Measurements from ENCODE around the gene TNNI3K.

Gene TNNI3K

DNA sequence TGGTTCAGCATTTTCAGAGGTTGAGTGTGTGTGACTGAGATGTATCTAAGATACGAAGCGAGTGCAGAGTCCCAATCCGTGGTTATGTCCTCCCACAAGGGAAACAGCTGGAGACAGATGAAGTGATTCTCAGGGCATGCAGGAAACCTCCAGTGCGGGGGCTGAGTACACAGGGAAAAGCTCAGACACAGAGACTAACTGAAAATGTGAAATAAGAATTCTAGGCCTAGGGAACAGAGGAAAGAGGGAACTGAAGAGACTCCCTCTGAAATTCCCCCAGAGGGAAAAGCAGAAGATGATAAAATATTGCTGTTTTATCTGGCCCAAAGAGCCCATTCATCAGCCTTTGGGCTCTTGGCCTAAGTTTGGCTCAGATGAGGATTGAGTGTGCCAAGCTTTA, 160.4 kb downstream of the TNNI3K start:
- no peak for FAIRE-seq

DNA sequence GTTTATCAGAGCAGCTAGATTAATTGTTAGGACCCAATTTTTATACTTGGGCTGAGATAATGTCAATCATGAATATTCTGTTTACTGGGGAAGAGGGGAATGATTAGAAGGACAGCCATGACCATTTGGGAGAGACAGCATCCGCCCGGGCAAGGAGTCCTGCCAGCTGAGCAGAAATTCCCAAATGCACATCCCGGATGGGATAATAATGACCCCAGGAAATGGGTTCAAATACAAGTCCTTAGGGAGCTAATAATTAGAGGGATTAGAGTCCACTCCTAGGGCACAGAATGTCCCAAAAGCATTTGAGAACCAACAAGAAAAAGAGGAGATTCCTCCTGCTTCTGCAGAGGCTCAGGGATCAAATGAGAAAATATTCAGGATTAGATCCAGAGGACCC, 161.3 kb downstream of the TNNI3K start:
- no peak for FAIRE-seq

DNA sequence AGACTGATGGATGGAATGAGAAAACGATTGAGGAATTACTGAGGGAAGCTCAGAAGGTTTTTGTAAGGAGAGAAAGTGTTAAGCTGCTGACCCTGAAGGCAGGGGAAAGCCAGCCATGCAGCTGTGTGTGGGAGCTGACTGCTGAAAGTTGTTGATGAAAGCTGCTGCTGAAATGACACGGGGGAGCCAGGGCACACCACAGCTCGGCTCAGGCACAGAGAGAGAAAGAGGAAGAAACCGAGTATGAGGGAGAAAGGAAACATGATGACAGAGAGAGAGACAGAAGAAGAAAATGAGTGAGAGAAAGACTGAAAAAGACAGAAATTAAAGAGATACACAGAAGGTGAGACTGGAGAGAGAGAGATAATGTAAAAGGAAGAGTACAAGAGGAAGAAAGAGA, 161.7 kb downstream of the TNNI3K start:
- no peak for FAIRE-seq

DNA sequence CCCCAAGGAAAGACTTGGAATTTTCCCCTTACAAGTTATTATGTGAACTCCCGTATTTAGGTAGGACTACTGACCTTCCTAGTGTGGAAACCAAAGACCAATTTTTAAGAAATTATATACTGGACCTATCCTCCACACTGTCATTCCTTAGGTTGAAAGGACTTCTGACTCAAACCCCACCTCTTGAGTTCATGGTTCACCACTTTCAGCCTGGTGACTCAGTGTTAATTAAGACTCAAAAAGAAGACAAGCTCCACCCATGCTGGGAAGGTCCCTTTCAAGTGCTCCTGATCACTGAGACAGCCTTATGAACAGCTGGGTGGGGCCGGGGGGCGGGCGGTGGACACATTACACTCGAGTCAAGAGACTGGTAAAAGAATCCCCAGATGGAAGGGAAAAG, 164.1 kb downstream of the TNNI3K start:
- no peak for FAIRE-seq

- no peak for FAIRE-seq
These were observed 167.7 kb downstream of the TNNI3K start for GRCh38 chr1:74402873-74403272.

DNA sequence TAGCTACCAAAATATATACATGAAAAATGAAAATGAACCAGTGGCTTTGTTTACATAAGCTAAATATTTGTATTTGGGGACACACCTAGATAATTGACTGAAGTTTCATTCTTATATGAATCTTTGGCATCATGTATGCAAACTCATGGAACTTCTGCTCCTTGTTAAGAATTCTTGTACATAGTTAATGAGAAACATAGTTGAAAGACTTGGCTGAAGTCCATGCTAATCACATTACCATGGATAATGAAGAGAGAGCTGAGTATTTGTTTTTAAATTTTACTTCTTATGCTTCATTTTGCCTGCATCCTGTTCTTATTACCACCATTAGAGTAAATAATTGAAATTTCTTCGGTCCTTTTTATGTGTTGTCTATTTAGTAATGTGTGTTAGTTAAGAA, 168.4 kb downstream of the TNNI3K start:
- FAIRE-seq, result no peak

- no peak for FAIRE-seq
These were observed 171.6 kb downstream of the TNNI3K start for GRCh38 chr1:74406759-74407158.

DNA sequence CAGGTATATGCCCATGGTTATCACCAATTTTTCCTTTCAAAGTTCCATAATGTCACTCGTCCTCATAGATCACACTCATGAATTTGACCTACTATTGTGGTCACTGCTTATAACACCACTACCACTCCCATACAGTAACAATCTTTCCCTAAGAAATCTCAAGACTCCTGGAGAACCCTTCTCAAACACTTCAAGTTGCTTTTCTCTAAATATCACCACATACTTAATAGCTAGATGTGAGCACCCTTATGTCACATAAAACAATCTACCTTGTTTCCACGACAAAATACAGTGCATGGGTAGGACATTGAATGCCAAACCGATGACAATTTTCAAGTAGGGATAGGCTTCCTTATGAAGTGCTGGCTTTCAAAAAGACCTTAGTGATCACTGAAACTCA, 172.7 kb downstream of the TNNI3K start:
- no peak for FAIRE-seq

DNA sequence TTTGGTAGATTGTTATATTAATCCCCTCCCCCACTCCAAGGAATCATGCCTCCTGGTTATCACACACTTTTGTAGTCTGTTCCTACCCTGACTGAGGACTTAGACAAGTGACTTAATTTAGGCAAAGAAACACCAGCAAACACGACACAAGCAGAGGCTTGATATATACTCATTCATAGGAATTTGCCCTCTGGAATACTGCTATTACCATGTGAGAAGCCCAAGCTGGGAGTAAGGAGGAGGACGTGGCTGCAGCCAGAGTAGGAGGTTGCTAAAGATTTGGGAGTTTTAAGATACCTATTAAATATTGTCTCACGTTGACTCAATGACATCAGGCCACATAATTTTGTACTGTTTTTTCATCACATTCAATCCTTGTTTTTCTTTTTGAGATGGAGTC, 177.1 kb downstream of the TNNI3K start:
- FAIRE-seq, result no peak

GRCh38 chr1:74415935-74416334, 180.7 kb downstream of the TNNI3K start:
- no peak for FAIRE-seq

- no peak for FAIRE-seq
These were observed 184.4 kb downstream of the TNNI3K start for GRCh38 chr1:74419611-74420010.

GRCh38 chr1:74420467-74420866, 185.3 kb downstream of the TNNI3K start:
- FAIRE-seq, result no peak

DNA sequence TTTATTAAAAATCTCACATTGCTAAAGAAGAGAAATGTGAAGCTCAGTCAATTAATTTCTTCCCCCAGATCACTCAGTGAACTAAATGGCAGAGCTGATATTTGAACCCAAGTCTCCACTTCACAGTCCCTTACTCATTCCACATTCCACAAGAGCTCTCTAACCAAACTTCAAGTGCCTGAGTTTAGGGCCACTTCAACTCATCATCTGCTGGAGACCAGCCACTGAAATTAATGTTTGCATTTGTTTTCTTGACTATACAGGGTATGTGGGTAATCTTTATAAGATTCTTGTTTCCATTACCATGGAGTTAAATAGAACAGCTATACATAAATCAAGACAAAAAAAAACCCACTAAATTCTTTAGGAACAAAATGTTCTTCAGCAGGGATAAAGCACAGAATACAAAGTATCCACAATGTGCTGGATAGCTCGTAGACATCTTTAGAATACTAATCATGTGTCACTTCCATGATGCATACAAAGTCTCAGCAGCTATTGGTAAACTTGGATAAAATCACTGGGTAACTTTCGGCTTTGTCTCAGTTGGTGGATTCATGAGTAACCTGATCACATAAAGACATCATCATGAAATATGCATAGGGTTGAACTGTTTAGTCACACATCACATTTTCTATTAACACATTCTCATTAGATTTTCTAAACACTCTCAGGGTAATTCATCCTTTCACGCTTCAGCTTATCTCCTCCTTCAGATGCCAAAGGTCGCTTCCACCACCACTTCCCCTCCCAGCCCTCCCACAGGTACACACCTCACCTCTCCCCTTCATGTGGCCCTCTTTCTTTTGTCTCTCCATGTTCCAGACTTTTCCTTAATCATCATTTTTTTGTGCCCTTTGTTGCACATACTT, 187.5 kb downstream of the TNNI3K start:
- FAIRE-seq, result no peak

- no peak for FAIRE-seq
These were observed 188.3 kb downstream of the TNNI3K start for GRCh38 chr1:74423471-74423870.

- FAIRE-seq, result no peak
These were observed 190.5 kb downstream of the TNNI3K start for GRCh38 chr1:74425676-74426075.

GRCh38 chr1:74426208-74426937, 191.2 kb downstream of the TNNI3K start:
- FAIRE-seq, result no peak

- no peak for FAIRE-seq
These were observed 192.5 kb downstream of the TNNI3K start for GRCh38 chr1:74427681-74428080.

- FAIRE-seq, result no peak
These were observed 194.4 kb downstream of the TNNI3K start for GRCh38 chr1:74429580-74429979.

DNA sequence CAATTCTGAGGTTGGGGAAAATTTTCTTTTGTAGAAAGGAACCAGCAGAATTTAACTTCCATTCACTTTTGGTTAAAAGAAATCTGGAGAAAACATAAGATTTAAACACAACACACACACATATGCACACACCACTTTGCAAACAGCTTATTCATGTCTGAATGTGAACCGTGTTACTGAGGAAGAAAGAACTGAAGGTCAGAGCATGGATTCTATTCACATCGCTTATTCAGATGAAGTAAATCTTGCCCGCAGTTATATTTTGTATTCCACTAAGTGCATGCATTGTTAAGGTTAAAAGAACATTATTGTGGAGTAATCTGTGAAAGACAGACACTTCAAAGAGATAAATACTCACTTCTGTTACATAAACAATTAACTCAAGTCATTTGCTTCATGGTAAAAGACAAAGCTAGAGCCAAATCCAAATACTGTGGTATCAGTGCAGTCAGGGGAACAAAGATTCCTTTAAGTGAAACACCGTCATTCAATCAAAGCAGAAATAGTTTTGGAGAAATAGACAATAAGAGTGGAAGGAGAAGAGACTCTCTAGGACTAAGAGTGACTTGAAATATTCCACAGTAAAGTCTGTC, 195.3 kb downstream of the TNNI3K start:
- FAIRE-seq, result no peak

GRCh38 chr1:74431531-74431930, 196.3 kb downstream of the TNNI3K start:
- no peak for FAIRE-seq

DNA sequence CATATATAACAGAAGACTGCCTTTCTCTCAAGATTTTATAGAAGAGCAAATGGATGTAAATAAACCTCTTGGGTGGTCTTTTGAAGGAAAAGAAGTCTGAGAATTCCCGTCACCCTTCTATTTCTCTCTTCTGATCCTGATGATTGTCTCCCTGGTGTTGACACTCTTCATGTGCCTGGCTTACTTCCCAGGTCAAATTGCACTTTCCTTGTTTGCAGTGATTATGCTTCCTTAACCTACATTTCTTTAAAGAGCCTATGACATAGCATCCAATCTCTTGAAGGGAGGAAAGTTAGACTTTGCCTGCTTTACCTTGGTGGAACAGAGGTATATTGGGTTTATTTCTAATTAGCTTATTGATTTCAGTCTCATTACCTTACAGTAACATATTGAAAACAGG, 197.1 kb downstream of the TNNI3K start:
- FAIRE-seq, result no peak

GRCh38 chr1:74434321-74434720, 199.1 kb downstream of the TNNI3K start:
- FAIRE-seq, result no peak

- FAIRE-seq, result no peak
These were observed 200.9 kb downstream of the TNNI3K start for GRCh38 chr1:74436078-74436477.

DNA sequence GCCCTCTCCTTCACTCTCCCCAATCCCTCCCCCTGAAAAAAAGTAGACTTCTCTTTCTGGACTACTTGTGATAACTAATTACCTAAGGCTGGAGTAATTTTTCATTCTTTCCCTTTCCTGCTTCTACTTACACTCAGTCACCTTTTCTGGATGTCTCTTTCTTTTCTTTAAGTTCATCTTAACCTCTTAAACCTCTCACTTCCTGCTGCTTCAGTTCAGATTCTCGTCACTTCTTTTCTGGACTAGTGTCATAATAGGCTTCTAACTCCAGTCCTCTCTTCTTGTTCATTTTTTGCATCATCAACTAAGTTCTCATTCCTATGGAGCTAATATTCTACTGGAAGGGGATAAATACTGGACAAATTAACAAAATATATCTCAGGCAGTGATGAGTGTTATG, 201.8 kb downstream of the TNNI3K start:
- no peak for FAIRE-seq
